ENCODE measurements around the gene ADGRB2.

ADGRB2 gene

DNA sequence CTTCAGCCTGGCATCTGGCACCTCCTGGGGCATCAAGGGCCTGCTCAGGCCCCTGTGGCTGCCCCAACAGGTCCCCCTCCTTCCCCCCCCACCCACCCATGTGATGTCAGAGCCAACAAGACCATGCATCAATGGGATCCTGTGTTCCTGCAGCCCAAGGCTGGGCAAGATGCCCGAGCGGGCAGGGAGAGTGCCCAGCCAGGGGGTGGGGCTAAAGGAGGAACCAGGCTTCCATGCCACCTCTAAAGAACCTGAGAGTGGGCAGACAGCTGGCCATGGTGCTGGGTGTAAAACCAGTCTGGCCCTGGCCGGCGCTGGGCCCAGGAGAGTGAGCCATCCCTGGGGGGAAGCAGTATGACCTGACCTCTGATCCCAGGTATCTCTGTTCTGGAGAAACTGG lies 67.9 kb downstream of the ADGRB2 start:
- 94% methylated on average over 4 of the region's 4 CpGs for WGBS
- Histone ChIP-seq H3K9ac (ENCODE audit: low read length) (no peak overlapping the region), H3K4me3 (ENCODE audit: insufficient read depth in 1 of 2, low read depth in 1 of 2, low read length in 2 of 2) (no peak overlapping the region), H2BK15ac (ENCODE audit: low read depth, poor library complexity, severe bottlenecking) (no peak overlapping the region), H4K91ac (ENCODE audit: low read length) (no peak overlapping the region), H2BK120ac (ENCODE audit: low read depth, low read length) (no peak overlapping the region), H3K4me1 (ENCODE audit: control insufficient read depth, insufficient read depth, low read depth, low read length) (peaks cover 42% of the 10 kb centered on the region), H3K4ac (ENCODE audit: low read depth in 1 of 2, low read length in 2 of 2) (no peak overlapping the region), H3K4me2 (ENCODE audit: low read length, poor library complexity, severe bottlenecking) (no peak overlapping the region), H3K27me3 (ENCODE audit: control insufficient read depth in 1 of 2, insufficient read depth in 1 of 2, low read length in 2 of 2) (no peaks in the 10 kb centered on the region), H2AFZ (ENCODE audit: low read depth, low read length) (no peak overlapping the region), H3K79me1 (replicated peaks; ENCODE audit: low read length, poor library complexity, severe bottlenecking) (peaks cover 2% of the 10 kb centered on the region), H3K23ac (ENCODE audit: low read length in 2 of 2) (no peak overlapping the region), H2BK5ac (ENCODE audit: low read depth, low read length, poor library complexity, severe bottlenecking) (no peak overlapping the region), H3K18ac (ENCODE audit: low read depth in 1 of 2, low read length in 2 of 2) (no peak overlapping the region), H2AK5ac (ENCODE audit: low read length, severe bottlenecking) (no peak overlapping the region), H3K27ac (ENCODE audit: low read length, poor library complexity, severe bottlenecking) (no peak overlapping the region), H3K9me3 (ENCODE audit: control insufficient read depth, low read length) (no peaks in the 10 kb centered on the region), H2BK12ac (ENCODE audit: low read length in 2 of 2) (no peak overlapping the region), H3K36me3 (ENCODE audit: control insufficient read depth in 1 of 2, insufficient read depth in 2 of 2, low read depth in 1 of 2, low read length in 2 of 2) (peaks cover 54 to 84% of the 10 kb centered on the region in 2 experiments), H4K8ac (ENCODE audit: low read length) (no peak overlapping the region), H3K14ac (ENCODE audit: low read length in 2 of 2) (no peak overlapping the region)
- no peak for DNase-seq

DNA sequence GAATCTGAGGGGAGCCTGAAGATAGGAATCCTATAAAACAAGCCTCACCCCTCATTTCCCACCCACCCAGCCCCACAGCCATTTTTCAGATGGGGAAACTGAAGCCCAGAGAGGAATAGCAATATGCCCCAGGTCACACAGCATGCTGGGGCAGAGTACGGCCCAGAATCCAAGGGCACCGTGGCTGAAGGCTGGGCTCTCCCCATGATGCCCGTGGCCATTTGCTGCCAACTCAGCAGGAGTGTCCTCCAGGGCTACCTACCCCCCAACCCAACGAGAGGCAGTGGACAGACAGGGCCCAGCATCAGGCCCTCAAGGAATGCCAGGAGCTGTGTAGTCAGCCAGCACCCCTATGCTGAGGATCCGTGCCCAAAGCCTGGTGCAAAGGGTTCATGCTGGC lies 68.8 kb downstream of the ADGRB2 start:
- Histone ChIP-seq H3K4me1 (ENCODE audit: control insufficient read depth, insufficient read depth, low read depth, low read length) (peaks cover 44% of the 10 kb centered on the region), H3K23ac (ENCODE audit: low read length in 2 of 2) (no peak overlapping the region)
- DNase-seq, result no peak

GRCh38 chr1:31694964-31695313 lies 69.2 kb downstream of the ADGRB2 start:
- Histone ChIP-seq H3K27ac (ENCODE audit: low read length, poor library complexity, severe bottlenecking) (no peak overlapping the region), H4K91ac (ENCODE audit: low read length) (no peak overlapping the region), H2BK5ac (ENCODE audit: low read depth, low read length, poor library complexity, severe bottlenecking) (no peak overlapping the region), H2BK120ac (ENCODE audit: low read depth, low read length) (no peak overlapping the region), H3K79me1 (replicated peaks; ENCODE audit: low read length, poor library complexity, severe bottlenecking) (peaks cover 3% of the 10 kb centered on the region), H3K36me3 (ENCODE audit: control insufficient read depth in 1 of 2, insufficient read depth in 2 of 2, low read depth in 1 of 2, low read length in 2 of 2) (peaks cover 57 to 91% of the 10 kb centered on the region in 2 experiments), H3K4ac (ENCODE audit: low read depth in 1 of 2, low read length in 2 of 2) (no peak overlapping the region), H2AK5ac (ENCODE audit: low read length, severe bottlenecking) (no peak overlapping the region), H3K4me2 (ENCODE audit: low read length, poor library complexity, severe bottlenecking) (no peak overlapping the region), H2AFZ (ENCODE audit: low read depth, low read length) (no peak overlapping the region), H2BK12ac (ENCODE audit: low read length in 2 of 2) (peak overlapping the region in 1 of 2 experiments; percentile 1), H3K18ac (ENCODE audit: low read depth in 1 of 2, low read length in 2 of 2) (no peak overlapping the region), H3K4me1 (ENCODE audit: control insufficient read depth, insufficient read depth, low read depth, low read length) (peaks cover 44% of the 10 kb centered on the region), H2BK15ac (ENCODE audit: low read depth, poor library complexity, severe bottlenecking) (no peak overlapping the region), H3K27me3 (ENCODE audit: control insufficient read depth in 1 of 2, insufficient read depth in 1 of 2, low read length in 2 of 2) (no peaks in the 10 kb centered on the region), H4K8ac (ENCODE audit: low read length) (no peak overlapping the region), H3K4me3 (ENCODE audit: insufficient read depth in 1 of 2, low read depth in 1 of 2, low read length in 2 of 2) (no peak overlapping the region), H3K23ac (ENCODE audit: low read length in 2 of 2) (no peak overlapping the region), H3K9me3 (ENCODE audit: control insufficient read depth, low read length) (no peaks in the 10 kb centered on the region), H3K9ac (ENCODE audit: low read length) (no peak overlapping the region), H3K14ac (ENCODE audit: low read length in 2 of 2) (no peak overlapping the region)
- DNase-seq, result no peak
- 89% methylated on average over 6 of the region's 8 CpGs for WGBS

More for the DNA sequence above, 68.8 kb downstream of the ADGRB2 start:
- no peak overlapping the region for H3K9ac ChIP-seq (ENCODE audit: low read length)
- H2BK120ac ChIP-seq (ENCODE audit: low read depth, low read length), result no peak overlapping the region
- H3K79me1 ChIP-seq (replicated peaks; ENCODE audit: low read length, poor library complexity, severe bottlenecking), result peaks cover 2% of the 10 kb centered on the region
- WGBS, result 95% methylated on average over 5 of the region's 5 CpGs
- H3K27me3 ChIP-seq (ENCODE audit: control insufficient read depth in 1 of 2, insufficient read depth in 1 of 2, low read length in 2 of 2), result no peaks in the 10 kb centered on the region
- no peak overlapping the region for H3K4me3 ChIP-seq (ENCODE audit: insufficient read depth in 1 of 2, low read depth in 1 of 2, low read length in 2 of 2)
- H3K14ac ChIP-seq (ENCODE audit: low read length in 2 of 2), result no peak overlapping the region
- H3K27ac ChIP-seq (ENCODE audit: low read length, poor library complexity, severe bottlenecking), result no peak overlapping the region
- H2AK5ac ChIP-seq (ENCODE audit: low read length, severe bottlenecking), result no peak overlapping the region
- H3K4ac ChIP-seq (ENCODE audit: low read depth in 1 of 2, low read length in 2 of 2), result no peak overlapping the region
- peak overlapping the region in 1 of 2 experiments; percentile 0 for H2BK12ac ChIP-seq (ENCODE audit: low read length in 2 of 2)
- H3K9me3 ChIP-seq (ENCODE audit: control insufficient read depth, low read length), result no peaks in the 10 kb centered on the region
- no peak overlapping the region for H2AFZ ChIP-seq (ENCODE audit: low read depth, low read length)
- no peak overlapping the region for H4K8ac ChIP-seq (ENCODE audit: low read length)
- H3K4me2 ChIP-seq (ENCODE audit: low read length, poor library complexity, severe bottlenecking), result no peak overlapping the region
- H3K18ac ChIP-seq (ENCODE audit: low read depth in 1 of 2, low read length in 2 of 2), result no peak overlapping the region
- H4K91ac ChIP-seq (ENCODE audit: low read length), result peak overlapping the region; percentile 37
- H3K36me3 ChIP-seq (ENCODE audit: control insufficient read depth in 1 of 2, insufficient read depth in 2 of 2, low read depth in 1 of 2, low read length in 2 of 2), result peaks cover 59 to 91% of the 10 kb centered on the region in 2 experiments
- H2BK5ac ChIP-seq (ENCODE audit: low read depth, low read length, poor library complexity, severe bottlenecking), result no peak overlapping the region
- H2BK15ac ChIP-seq (ENCODE audit: low read depth, poor library complexity, severe bottlenecking), result no peak overlapping the region

DNA sequence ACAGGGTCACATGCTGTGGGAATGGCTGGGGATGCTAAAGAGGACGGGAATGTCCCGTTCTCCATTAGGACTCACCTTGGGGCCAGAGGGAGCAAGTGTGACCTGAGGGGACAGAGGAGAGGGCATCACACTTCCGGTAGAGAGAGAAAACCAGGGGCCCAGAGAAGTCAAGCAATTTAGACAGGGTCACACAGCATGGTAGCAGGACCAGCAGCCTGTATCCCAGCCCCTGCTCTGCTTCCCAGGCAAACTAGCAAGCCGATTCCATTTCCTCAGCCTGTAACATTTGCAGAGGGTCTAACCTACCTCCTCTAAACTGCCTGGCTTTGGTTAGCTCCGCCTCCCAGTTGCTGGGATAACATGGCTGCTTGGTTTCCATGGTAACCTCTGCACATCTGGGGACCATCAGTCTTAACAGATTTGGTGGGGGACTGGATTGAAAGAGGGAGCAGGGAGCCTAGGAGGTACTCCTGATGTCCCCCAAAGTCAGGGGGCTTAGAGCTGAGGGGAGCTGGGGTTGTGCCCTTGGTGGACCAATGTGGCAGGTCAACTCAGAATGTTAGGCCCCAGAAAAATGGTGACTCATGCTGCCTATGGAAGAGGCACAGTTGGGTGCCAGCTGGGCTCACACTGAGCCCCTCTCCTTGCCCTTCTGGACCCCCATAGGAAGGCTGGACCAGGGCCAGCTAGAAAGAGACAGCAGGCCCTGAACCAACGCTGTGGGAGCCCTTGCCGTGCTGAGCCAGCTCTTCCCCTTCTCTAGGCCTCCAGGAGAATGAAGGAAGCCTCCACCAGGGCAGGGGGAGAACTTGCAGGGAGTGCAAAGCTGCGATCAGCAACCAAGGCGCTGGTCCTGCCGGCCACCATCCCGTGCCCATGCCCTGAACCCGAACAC lies 69.8 kb downstream of the ADGRB2 start:
- H3K23ac ChIP-seq (ENCODE audit: low read length in 2 of 2), result no peak overlapping the region
- H3K9me3 ChIP-seq (ENCODE audit: control insufficient read depth, low read length), result no peaks in the 10 kb centered on the region
- peak overlapping the region; percentile 56 for H4K91ac ChIP-seq (ENCODE audit: low read length)
- H3K4ac ChIP-seq (ENCODE audit: low read depth in 1 of 2, low read length in 2 of 2), result no peak overlapping the region
- H3K14ac ChIP-seq (ENCODE audit: low read length in 2 of 2), result no peak overlapping the region
- H3K27me3 ChIP-seq (ENCODE audit: control insufficient read depth in 1 of 2, insufficient read depth in 1 of 2, low read length in 2 of 2), result no peaks in the 10 kb centered on the region
- WGBS, result 87% methylated on average over 12 of the region's 12 CpGs
- no peak overlapping the region for H3K4me3 ChIP-seq (ENCODE audit: insufficient read depth in 1 of 2, low read depth in 1 of 2, low read length in 2 of 2)
- H4K8ac ChIP-seq (ENCODE audit: low read length), result no peak overlapping the region
- H2BK15ac ChIP-seq (ENCODE audit: low read depth, poor library complexity, severe bottlenecking), result no peak overlapping the region
- peak overlapping the region in 1 of 2 experiments; percentile 22 for H3K18ac ChIP-seq (ENCODE audit: low read depth in 1 of 2, low read length in 2 of 2)
- H3K27ac ChIP-seq (ENCODE audit: low read length, poor library complexity, severe bottlenecking), result no peak overlapping the region
- no peak overlapping the region for H2BK120ac ChIP-seq (ENCODE audit: low read depth, low read length)
- peak overlapping the region in 1 of 2 experiments; percentile 1 for H2BK12ac ChIP-seq (ENCODE audit: low read length in 2 of 2)
- H3K4me2 ChIP-seq (ENCODE audit: low read length, poor library complexity, severe bottlenecking), result no peak overlapping the region
- no peak overlapping the region for H2BK5ac ChIP-seq (ENCODE audit: low read depth, low read length, poor library complexity, severe bottlenecking)
- no peak for DNase-seq
- H3K4me1 ChIP-seq (ENCODE audit: control insufficient read depth, insufficient read depth, low read depth, low read length), result peaks cover 43% of the 10 kb centered on the region
- H3K79me1 ChIP-seq (replicated peaks; ENCODE audit: low read length, poor library complexity, severe bottlenecking), result peaks cover 3% of the 10 kb centered on the region
- H3K9ac ChIP-seq (ENCODE audit: low read length), result no peak overlapping the region
- H3K36me3 ChIP-seq (ENCODE audit: control insufficient read depth in 1 of 2, insufficient read depth in 2 of 2, low read depth in 1 of 2, low read length in 2 of 2), result peaks cover 51 to 91% of the 10 kb centered on the region in 2 experiments
- H2AK5ac ChIP-seq (ENCODE audit: low read length, severe bottlenecking), result peak overlapping the region; percentile 13
- H2AFZ ChIP-seq (ENCODE audit: low read depth, low read length), result no peak overlapping the region

Data from mesenchymal stem cell (in vitro differentiated cells and primary cell).